Trophoblast cell (in vitro differentiated cells and primary cell): ENCODE measurements around the gene LTA.
"Not testable (repeated sequence)": the region's sequence is repeated elsewhere in the genome, so short reads cannot be mapped to it uniquely, and the experiment has no call there.

Experiments used
- DNase-seq, 2 donors: peaks; one replicate each; pipeline ENCODE4 v3.0.0-alpha.2; 2016
- H2AFZ ChIP-seq: 2 replicates; pipeline ENCODE4 v1.6.1; 2013; ENCODE audit warnings: low read length, moderate library complexity, mild to moderate bottlenecking; ENCODE audit not compliant: insufficient read depth, poor library complexity
- H2AK5ac ChIP-seq: 2 replicates; pipeline ENCODE4 v1.6.1; 2013; ENCODE audit warnings: mild to moderate bottlenecking, low read length
- H2BK120ac ChIP-seq: 2 replicates; pipeline ENCODE4 v1.6.1; 2013; ENCODE audit warnings: low read length, mild to moderate bottlenecking, moderate library complexity; ENCODE audit not compliant: insufficient read depth, poor library complexity
- H2BK12ac ChIP-seq: 2 replicates; pipeline ENCODE4 v1.6.1; 2013; ENCODE audit warnings: mild to moderate bottlenecking, low read length, moderate library complexity
- H2BK5ac ChIP-seq: 2 replicates; pipeline ENCODE4 v1.6.1; 2013; ENCODE audit warnings: low read length, low read depth, moderate library complexity, mild to moderate bottlenecking; ENCODE audit not compliant: poor library complexity
- H3K14ac ChIP-seq: 2 replicates; pipeline ENCODE4 v1.6.1; 2013; ENCODE audit warnings: mild to moderate bottlenecking, low read length
- H3K18ac ChIP-seq: 2 replicates; pipeline ENCODE4 v1.6.1; 2013; ENCODE audit warnings: mild to moderate bottlenecking, low read length
- H3K23ac ChIP-seq: 2 replicates; pipeline ENCODE4 v1.6.1; 2013; ENCODE audit warnings: low read length
- H3K27ac ChIP-seq: 2 replicates; pipeline ENCODE4 v1.5.1; 2013; ENCODE audit warnings: low read depth, mild to moderate bottlenecking, inconsistent platforms, low read length, moderate library complexity
- H3K27me3 ChIP-seq: 2 replicates; pipeline ENCODE4 v1.6.1; 2013; ENCODE audit warnings: inconsistent platforms, mild to moderate bottlenecking, low read length, moderate library complexity; ENCODE audit not compliant: insufficient read depth
- H3K36me3 ChIP-seq, 2 experiments: 1 replicate in 1 of 2; 2 replicates in 1 of 2; pipeline ENCODE4 v1.6.1; 2013; ENCODE audit warnings: low read length in 2 of 2, mild to moderate bottlenecking in 2 of 2, moderate library complexity in 1 of 2; ENCODE audit not compliant: insufficient read depth in 2 of 2, control insufficient read depth in 1 of 2
- H3K4ac ChIP-seq: 2 replicates; pipeline ENCODE4 v1.6.1; 2013; ENCODE audit warnings: low read depth, mild to moderate bottlenecking, low read length, moderate library complexity
- H3K4me1 ChIP-seq, 2 experiments: 1 replicate in 1 of 2; 2 replicates in 1 of 2; pipeline ENCODE4 v1.6.1; 2013; ENCODE audit warnings: low read length in 2 of 2, mild to moderate bottlenecking in 2 of 2, moderate library complexity in 1 of 2; ENCODE audit not compliant: insufficient read depth in 2 of 2, control insufficient read depth in 1 of 2
- H3K4me2 ChIP-seq: 2 replicates; pipeline ENCODE4 v1.6.1; 2013; ENCODE audit warnings: inconsistent platforms, mild to moderate bottlenecking, low read length, moderate library complexity
- H3K4me3 ChIP-seq: 2 replicates; pipeline ENCODE4 v1.5.1; 2013; ENCODE audit warnings: mild to moderate bottlenecking, low read depth, low read length, inconsistent platforms
- H3K79me1 ChIP-seq: one replicate; pipeline ENCODE4 v1.6.1; 2013; ENCODE audit warnings: low read length
- H3K79me2 ChIP-seq: 2 replicates; pipeline ENCODE4 v1.6.1; 2013; ENCODE audit warnings: low read length, mild to moderate bottlenecking; ENCODE audit not compliant: control insufficient read depth, insufficient read depth, poor library complexity
- H3K9ac ChIP-seq: 2 replicates; pipeline ENCODE4 v1.6.1; 2013; ENCODE audit warnings: mild to moderate bottlenecking, low read length
- H3K9me3 ChIP-seq: 2 replicates; pipeline ENCODE4 v1.6.1; 2013; ENCODE audit warnings: low read depth, mild to moderate bottlenecking, control low read depth, inconsistent platforms, low read length; ENCODE audit not compliant: insufficient read depth
- H4K12ac ChIP-seq: 2 replicates; pipeline ENCODE4 v1.6.1; 2013; ENCODE audit warnings: low read depth, mild to moderate bottlenecking, low read length, moderate library complexity
- H4K8ac ChIP-seq: 2 replicates; pipeline ENCODE4 v1.6.1; 2013; ENCODE audit warnings: low read depth, mild to moderate bottlenecking, low read length, moderate library complexity
- H4K91ac ChIP-seq: one replicate; pipeline ENCODE4 v1.6.1; 2013; ENCODE audit warnings: low read depth, mild to moderate bottlenecking, low read length, moderate library complexity
- WGBS: extraction: QIAGEN DNeasy Blood & Tissue Kit; methylation state at CpG from one replicate; pipeline ENCODE4 v1.1.7; 2013; ENCODE audit warnings: missing lambda C conversion rate; ENCODE audit not compliant: insufficient read length, insufficient coverage; ENCODE audit errors: extremely low coverage; 5-methylcytosine and 5-hydroxymethylcytosine counted together

The LTA gene

GRCh38 chr6:31548544-31548873 lies 23.6 kb upstream of the LTA start:
- H3K27me3 ChIP-seq, result no peaks in the 10 kb centered on the region
- H3K4me2 ChIP-seq, result peak overlapping the region; percentile 8
- no peak overlapping the region for H2BK12ac ChIP-seq
- H2BK120ac ChIP-seq, result no peak overlapping the region
- H3K4ac ChIP-seq, result no peak overlapping the region
- H3K36me3 ChIP-seq, result peaks cover 5 to 7% of the 10 kb centered on the region in 2 experiments
- no peaks in the 10 kb centered on the region for H3K79me2 ChIP-seq
- WGBS, result no CpG with 5 or more reads among the region's 2 CpGs
- no peak overlapping the region for H4K8ac ChIP-seq
- H2AK5ac ChIP-seq, result no peak overlapping the region
- H3K18ac ChIP-seq, result no peak overlapping the region
- H3K23ac ChIP-seq, result no peak overlapping the region
- peaks cover 2% of the 10 kb centered on the region for H3K79me1 ChIP-seq
- no peak overlapping the region for H2BK5ac ChIP-seq
- H3K9ac ChIP-seq, result no peak overlapping the region
- H3K14ac ChIP-seq, result no peak overlapping the region
- H2AFZ ChIP-seq, result no peak overlapping the region
- DNase-seq, result no peak
- H3K27ac ChIP-seq, result no peak overlapping the region
- H4K91ac ChIP-seq, result no peak overlapping the region
- H4K12ac ChIP-seq, result no peak overlapping the region
- no peaks in the 10 kb centered on the region for H3K9me3 ChIP-seq
- no peak overlapping the region for H3K4me3 ChIP-seq
- H3K4me1 ChIP-seq, result peaks cover 4 to 5% of the 10 kb centered on the region in 2 experiments

DNA sequence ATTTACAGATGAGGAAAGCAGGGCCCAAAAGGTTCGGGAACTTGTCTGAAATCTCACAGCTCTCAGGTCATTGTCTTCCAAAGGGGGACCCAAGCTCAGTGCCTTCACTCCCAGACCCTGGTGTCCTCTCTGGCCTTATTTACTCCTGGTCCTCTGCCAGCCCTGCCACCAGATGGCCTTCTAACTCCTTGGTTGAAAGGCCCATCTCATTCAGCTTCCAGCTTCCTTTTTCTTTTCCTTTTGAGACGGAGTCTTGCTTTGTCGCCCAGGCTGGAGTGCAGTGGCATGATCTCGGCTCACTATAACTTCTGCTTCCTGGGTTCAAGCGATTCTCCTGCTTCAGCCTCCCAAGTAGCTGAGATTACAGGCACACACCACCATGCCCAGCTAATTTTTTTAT lies 20.7 kb upstream of the LTA start:
- no CpG with 5 or more reads among the region's 5 CpGs for WGBS
- H4K8ac ChIP-seq, H2BK120ac ChIP-seq, H3K27ac ChIP-seq, H3K23ac ChIP-seq, H2BK12ac ChIP-seq, H4K12ac ChIP-seq, H3K4me2 ChIP-seq, H3K14ac ChIP-seq, H3K18ac ChIP-seq, H4K91ac ChIP-seq, H3K79me2 ChIP-seq, H3K9me3 ChIP-seq, H3K4me3 ChIP-seq, H3K27me3 ChIP-seq, H3K79me1 ChIP-seq, H3K4ac ChIP-seq, H3K4me1 ChIP-seq, H2AFZ ChIP-seq, H2AK5ac ChIP-seq, H2BK5ac ChIP-seq, H3K9ac ChIP-seq: not testable (repeated sequence)
- H3K36me3 ChIP-seq, result peaks cover 10 to 12% of the 10 kb centered on the region in 2 experiments
- DNase-seq, result peak in 1 of 2 donors; percentile 43

- no peak overlapping the region for H2BK120ac ChIP-seq
- H4K91ac ChIP-seq, result no peak overlapping the region
- no peak overlapping the region for H2BK5ac ChIP-seq
- H3K4me3 ChIP-seq, result no peak overlapping the region
- peaks cover 20 to 23% of the 10 kb centered on the region in 2 experiments for H3K4me1 ChIP-seq
- no peaks in the 10 kb centered on the region for H3K27me3 ChIP-seq
- H4K12ac ChIP-seq, result no peak overlapping the region
- peaks cover 8% of the 10 kb centered on the region for H3K79me1 ChIP-seq
- H2BK12ac ChIP-seq, result no peak overlapping the region
- H2AFZ ChIP-seq, result no peak overlapping the region
- DNase-seq, result no peak
- H3K23ac ChIP-seq, result no peak overlapping the region
- no peak overlapping the region for H3K27ac ChIP-seq
- WGBS, result no CpG with 5 or more reads among the region's 3 CpGs
- no peaks in the 10 kb centered on the region for H3K9me3 ChIP-seq
- no peak overlapping the region for H3K4ac ChIP-seq
- H2AK5ac ChIP-seq, result no peak overlapping the region
- H3K18ac ChIP-seq, result no peak overlapping the region
- H3K79me2 ChIP-seq, result no peaks in the 10 kb centered on the region
- no peak overlapping the region for H3K9ac ChIP-seq
- H3K36me3 ChIP-seq, result peaks cover 20 to 28% of the 10 kb centered on the region in 2 experiments
- H3K14ac ChIP-seq, result no peak overlapping the region
- H3K4me2 ChIP-seq, result no peak overlapping the region
- H4K8ac ChIP-seq, result no peak overlapping the region
These were observed 15.8 kb upstream of the LTA start for GRCh38 chr6:31556307-31556706.

DNA sequence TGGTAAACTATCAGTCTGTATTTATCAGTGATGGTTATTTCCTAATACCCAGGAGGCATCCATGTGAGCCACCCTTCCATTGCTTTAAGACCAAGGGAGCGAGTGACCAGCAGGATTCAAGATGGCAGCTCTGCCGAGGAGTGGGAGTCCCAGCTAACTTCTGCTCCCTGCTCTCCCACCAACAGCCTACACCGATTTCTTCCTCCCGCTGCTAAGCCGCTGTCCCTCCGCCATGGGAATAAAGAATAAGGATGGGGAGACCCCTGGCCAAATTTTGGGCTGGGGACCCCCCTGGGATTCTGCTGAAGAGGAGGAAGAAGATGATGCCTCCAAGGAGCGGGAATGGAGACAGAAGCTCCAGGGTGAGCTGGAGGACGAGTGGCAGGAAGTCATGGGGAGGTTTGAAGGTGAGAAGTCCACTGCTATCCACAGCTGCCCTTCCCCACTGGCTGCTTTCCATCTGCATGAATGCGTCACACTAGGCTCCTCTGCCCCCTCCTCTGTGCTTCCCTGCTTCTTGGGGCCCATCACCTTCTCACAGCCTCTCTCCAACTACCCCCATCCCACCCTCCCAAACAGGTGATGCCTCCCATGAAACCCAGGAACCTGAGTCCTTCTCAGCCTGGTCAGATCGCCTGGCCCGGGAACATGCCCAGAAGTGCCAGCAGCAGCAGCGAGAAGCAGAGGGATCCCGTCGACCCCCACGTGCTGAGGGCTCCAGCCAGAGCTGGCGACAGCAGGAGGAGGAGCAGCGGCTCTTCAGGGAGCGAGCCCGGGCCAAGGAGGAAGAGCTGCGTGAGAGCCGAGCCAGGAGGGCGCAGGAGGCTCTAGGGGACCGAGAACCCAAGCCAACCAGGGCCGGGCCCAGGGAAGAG lies 14.4 kb upstream of the LTA start:
- no peaks in the 10 kb centered on the region for H3K27me3 ChIP-seq

More for the DNA sequence above, 14.4 kb upstream of the LTA start:
- no peak overlapping the region for H2AK5ac ChIP-seq
- H3K14ac ChIP-seq, result no peak overlapping the region
- H3K27ac ChIP-seq, result no peak overlapping the region
- no peaks in the 10 kb centered on the region for H3K79me2 ChIP-seq
- no peak overlapping the region for H3K9ac ChIP-seq
- no peak overlapping the region for H4K8ac ChIP-seq
- no peak overlapping the region for H2BK5ac ChIP-seq
- H4K91ac ChIP-seq, result no peak overlapping the region
- DNase-seq, result no peak
- no peak overlapping the region for H2BK120ac ChIP-seq
- H3K18ac ChIP-seq, result no peak overlapping the region
- H3K23ac ChIP-seq, result no peak overlapping the region
- no peak overlapping the region for H2BK12ac ChIP-seq
- H3K9me3 ChIP-seq, result no peaks in the 10 kb centered on the region
- no peak overlapping the region for H4K12ac ChIP-seq
- H3K36me3 ChIP-seq, result peaks cover 20 to 28% of the 10 kb centered on the region in 2 experiments
- no peak overlapping the region for H2AFZ ChIP-seq
- peaks cover 20 to 23% of the 10 kb centered on the region in 2 experiments for H3K4me1 ChIP-seq
- peaks cover 8% of the 10 kb centered on the region for H3K79me1 ChIP-seq
- WGBS, result no CpG with 5 or more reads among the region's 24 CpGs
- H3K4me2 ChIP-seq, result no peak overlapping the region
- no peak overlapping the region for H3K4ac ChIP-seq
- H3K4me3 ChIP-seq, result no peak overlapping the region
